GM08714 (cell line): Measurements from ENCODE around the gene SERPINA4.

Source experiments
- H3K4me3 ChIP-seq: fragments of 200-500 bp; sonication (Bioruptor generic); 2 replicates; pipeline ENCODE4 v1.5.1; 2014; ENCODE audit warnings: mild to moderate bottlenecking, low read length, inconsistent platforms
- ZNF274 ChIP-seq: IDR thresholded peaks from 2 replicates; pipeline ENCODE4 v1.6.1; 2012; ENCODE audit warnings: mild to moderate bottlenecking, low read depth, low read length

The SERPINA4 gene

GRCh38 chr14:94538070-94538740 lies 23.0 kb upstream of the SERPINA4 start:
- H3K4me3 ChIP-seq, result no peak overlapping the region
- no peak for TF ChIP-seq ZNF274

- TF ChIP-seq ZNF274, result no peak
- H3K4me3 ChIP-seq, result no peak overlapping the region
Observed at GRCh38 chr14:94539181-94539580, 22.1 kb upstream of the SERPINA4 start.

- TF ChIP-seq ZNF274, result no peak
- H3K4me3 ChIP-seq, result no peak overlapping the region
Observed at GRCh38 chr14:94540031-94540794, 21.0 kb upstream of the SERPINA4 start.

GRCh38 chr14:94541234-94541975 lies 19.8 kb upstream of the SERPINA4 start:
- H3K4me3 ChIP-seq, result no peak overlapping the region
- TF ChIP-seq ZNF274, result no peak

GRCh38 chr14:94542111-94542810 lies 19.0 kb upstream of the SERPINA4 start:
- H3K4me3 ChIP-seq, result no peak overlapping the region
- TF ChIP-seq ZNF274, result no peak

DNA sequence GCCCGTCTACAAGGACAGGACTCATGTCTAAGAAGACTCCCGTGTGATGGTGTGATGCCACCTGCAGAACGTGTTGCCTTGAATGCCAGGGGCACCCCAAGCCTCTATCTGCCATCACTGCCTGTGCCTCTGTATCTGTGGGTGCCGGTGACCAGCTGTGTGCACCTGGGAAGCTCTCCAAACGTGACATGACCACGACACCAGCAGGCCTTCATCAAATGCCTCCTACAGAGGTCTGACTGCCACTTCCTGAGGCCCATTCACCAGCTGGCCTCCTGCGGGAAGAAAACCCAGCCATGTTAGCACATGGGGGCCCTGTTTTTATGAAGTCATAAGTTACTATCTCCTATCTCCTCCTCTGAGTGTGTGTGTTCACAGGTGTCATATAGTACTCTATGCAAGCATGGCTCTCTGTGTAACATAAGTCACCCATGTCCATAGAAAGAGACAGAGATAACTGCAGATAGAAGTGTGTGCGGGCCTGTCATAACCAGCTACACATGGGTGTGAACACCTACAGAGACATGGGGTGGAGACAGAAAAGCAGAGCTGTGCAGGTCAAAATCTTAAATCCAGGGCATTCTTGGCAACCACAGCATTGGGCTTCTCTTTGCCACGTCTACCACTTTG lies 18.3 kb upstream of the SERPINA4 start:
- H3K4me3 ChIP-seq, result no peak overlapping the region
- TF ChIP-seq ZNF274, result no peak

- no peak for TF ChIP-seq ZNF274
- H3K4me3 ChIP-seq, result no peak overlapping the region
Observed at GRCh38 chr14:94543449-94544124, 17.7 kb upstream of the SERPINA4 start.

DNA sequence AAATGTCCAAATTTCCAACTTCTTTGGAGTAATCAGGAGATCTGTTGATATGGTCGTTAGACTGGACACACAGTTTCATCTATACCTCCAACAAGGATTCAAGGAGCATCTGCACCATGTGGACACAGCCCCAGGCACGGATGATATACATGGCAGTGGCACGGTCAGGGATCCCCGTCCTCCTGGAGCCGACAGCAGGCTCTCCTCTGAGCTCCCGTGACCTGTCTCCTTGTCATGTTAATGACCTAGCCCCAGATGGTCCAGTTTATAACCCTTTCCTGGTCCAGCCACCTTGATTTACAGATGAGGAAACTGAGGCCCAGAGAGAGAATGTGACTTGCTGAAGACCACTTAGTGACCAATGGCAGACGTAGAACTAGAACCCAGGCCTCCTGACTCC lies 16.5 kb upstream of the SERPINA4 start:
- no peak overlapping the region for H3K4me3 ChIP-seq
- TF ChIP-seq ZNF274, result no peak

- H3K4me3 ChIP-seq, result no peak overlapping the region
- TF ChIP-seq ZNF274, result no peak
Observed at GRCh38 chr14:94545131-94545841, 16.0 kb upstream of the SERPINA4 start.

- H3K4me3 ChIP-seq, result no peak overlapping the region
- no peak for TF ChIP-seq ZNF274
Observed at GRCh38 chr14:94547151-94547680, 14.0 kb upstream of the SERPINA4 start.

GRCh38 chr14:94547726-94548125 lies 13.5 kb upstream of the SERPINA4 start:
- no peak for TF ChIP-seq ZNF274
- no peak overlapping the region for H3K4me3 ChIP-seq

DNA sequence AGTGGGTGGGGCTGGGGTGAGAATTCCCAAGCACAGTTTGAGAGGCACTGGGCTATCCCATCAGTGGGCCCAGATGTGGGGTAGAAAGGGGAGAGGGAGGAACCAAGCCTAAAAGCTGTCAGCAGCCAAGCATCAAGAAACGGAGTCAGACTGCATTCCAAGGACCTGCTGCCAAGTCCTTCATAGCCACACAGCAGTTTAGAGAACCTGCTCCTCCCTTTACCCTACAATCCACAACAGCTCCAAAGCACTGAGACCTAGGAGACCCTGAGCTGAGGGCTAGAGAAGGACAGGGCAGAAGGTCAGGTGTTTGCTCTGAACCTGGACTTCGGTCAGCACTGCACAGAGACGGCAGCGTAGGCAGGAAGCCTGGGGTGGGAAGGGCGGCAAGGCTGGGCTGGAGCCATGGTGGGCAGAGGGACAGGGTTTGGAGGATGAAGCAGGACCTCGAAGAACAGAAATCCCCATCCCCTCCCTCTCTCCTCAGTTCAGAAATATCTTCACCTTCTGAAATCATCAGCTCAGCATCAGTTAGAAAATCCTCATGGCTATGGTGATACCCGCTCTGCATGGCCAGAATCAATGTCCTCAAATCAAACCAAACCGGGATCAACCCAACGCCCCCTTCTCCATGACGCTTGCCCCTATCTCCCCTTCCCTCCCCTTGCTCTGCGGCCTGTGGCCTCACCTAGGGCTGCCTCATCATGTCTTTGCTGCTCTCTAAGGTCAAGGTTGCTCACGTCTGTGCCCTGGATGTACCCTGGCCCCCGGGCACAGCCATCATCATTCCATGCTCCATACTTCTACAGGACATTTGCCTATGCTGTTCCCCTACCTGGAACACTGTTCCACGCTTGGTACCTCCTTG lies 12.9 kb upstream of the SERPINA4 start:
- no peak for TF ChIP-seq ZNF274
- no peak overlapping the region for H3K4me3 ChIP-seq
